IPS-18c (cell line): ENCODE data around the gene PCSK6.
"Not testable (repeated sequence)": the region's sequence is repeated elsewhere in the genome, so short reads cannot be mapped to it uniquely, and the experiment has no call there.

ENCODE experiments used
- H3K4me3 ChIP-seq: 2 replicates; pipeline ENCODE4 v1.7.0; 2013; ENCODE audit warnings: low read depth, mild to moderate bottlenecking, low read length, moderate library complexity; ENCODE audit not compliant: insufficient read depth
- H3K9me3 ChIP-seq: one replicate; pipeline ENCODE4 v1.6.1; 2013; ENCODE audit warnings: mild to moderate bottlenecking, low read length, moderate library complexity; ENCODE audit not compliant: control insufficient read depth, insufficient read depth

PCSK6 gene

DNA sequence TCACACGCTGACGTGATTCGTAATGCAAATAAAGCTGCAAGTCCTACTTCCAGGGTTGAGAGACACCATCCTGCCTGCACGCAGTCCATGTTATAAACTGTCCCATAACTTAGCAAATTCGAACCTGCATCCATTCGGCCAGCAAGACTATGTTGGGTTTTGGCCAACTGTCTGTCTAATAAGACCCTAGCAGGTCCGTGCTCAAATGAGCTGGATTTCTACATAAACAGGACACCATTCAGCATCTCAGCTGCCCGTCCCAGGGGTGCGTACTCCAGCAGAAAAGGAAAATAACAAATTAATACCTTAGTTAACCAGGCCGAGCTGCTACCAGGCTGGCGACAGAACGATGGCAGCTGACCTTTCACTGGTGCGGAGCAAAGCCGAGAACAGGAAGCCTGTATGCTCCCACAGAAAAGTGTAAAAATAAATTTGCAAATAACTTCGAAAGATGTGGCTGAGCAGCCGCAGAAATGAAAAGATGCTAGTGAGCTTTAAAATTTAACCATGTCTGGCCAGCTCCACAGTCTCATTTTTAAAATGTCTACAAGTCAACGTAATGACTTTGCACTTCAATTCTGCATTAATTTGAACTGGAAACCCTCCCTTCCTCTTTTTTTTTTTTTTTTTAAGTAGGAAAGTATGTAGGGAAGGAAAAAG is 97.4 kb downstream of the PCSK6 start:
- no peak overlapping the region for H3K4me3 ChIP-seq
- no peaks in the 10 kb centered on the region for H3K9me3 ChIP-seq

DNA sequence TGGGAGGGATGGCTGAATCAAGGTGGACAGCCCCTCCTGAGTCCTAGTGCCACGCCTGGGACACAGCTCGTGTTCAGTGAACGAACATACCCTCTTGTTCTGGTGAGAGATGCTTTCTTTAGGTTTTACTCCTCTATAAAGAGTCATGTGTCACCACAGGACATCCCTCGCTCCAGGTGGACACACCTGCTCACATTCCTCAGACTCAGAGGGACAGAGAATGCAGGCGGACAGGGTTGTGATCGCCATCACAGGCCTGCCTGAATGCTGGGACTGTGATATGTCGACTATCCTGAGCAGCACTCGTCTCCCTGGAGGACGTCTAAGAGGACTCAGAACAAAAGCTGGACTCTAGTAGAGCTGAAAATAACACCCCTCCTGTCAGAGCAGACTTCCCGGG is 98.1 kb downstream of the PCSK6 start:
- H3K4me3 ChIP-seq: no peak overlapping the region

DNA sequence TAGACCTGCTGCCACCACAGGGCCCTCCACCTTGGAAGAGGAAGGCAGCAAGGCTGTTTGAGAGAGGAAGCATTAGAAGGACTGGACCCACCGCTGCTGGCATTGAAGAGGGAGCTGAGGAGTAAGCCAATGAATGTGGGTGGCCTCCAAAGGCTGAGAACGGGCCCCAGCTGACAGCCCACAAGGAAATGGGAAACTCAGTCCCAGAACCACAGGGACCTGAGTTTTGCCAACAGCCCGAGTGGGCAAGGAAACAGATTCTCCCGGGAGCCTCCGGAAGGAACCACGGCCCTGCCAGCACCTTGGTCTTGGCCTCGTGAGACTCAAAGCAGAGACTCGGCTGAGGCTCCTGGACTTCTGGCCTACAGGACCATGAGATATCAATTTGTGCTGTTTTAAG is 99.0 kb downstream of the PCSK6 start:
- no peaks in the 10 kb centered on the region for H3K9me3 ChIP-seq
- no peak overlapping the region for H3K4me3 ChIP-seq

More for the DNA sequence above, 98.1 kb downstream of the PCSK6 start:
- H3K9me3 ChIP-seq: no peaks in the 10 kb centered on the region

DNA sequence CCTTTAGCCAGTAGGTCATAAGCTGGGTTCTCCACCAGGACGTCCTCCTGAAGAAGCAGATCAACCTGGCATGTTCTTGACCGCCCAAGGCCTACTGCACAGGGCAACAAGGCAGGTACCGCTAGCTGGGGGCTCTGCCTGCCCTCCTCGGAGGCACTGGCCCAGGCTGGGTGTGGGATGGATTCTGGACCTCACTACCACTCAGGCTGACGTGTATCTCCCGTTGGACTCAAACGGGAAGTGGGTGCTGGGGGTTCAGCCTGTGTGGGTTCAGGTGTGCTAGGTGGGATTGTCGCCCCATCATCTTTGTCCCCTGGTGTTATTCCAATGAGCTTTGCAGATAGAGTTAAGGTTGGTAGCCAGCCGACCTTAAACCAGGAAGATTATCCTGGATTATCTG is 99.4 kb downstream of the PCSK6 start:
- Histone ChIP-seq H3K4me3 (no peak overlapping the region), H3K9me3 (no peaks in the 10 kb centered on the region)

GRCh38 chr15:101389362-101389761 is 100.1 kb downstream of the PCSK6 start:
- H3K4me3 ChIP-seq: no peak overlapping the region
- H3K9me3 ChIP-seq: no peaks in the 10 kb centered on the region

DNA sequence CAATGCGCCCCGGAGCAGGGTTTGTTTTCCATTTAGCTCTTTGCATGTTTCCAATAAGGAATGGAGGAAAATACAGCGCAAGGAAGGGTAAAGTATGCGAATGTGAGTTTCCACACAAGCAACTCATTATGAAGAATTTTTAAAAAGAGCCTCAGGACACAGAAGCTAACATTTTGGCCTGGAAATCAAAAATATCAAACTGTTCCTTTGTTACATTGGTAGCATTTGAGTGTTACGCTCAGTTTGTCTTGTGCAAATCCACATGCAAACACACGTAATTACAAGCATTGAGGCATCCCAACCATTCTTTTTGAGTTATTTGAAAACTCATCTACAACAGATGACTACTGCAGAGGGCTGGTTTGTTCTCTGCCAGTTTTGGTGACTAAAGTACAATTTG is 101.5 kb downstream of the PCSK6 start:
- Histone ChIP-seq H3K9me3 (no peaks in the 10 kb centered on the region), H3K4me3 (no peak overlapping the region)

GRCh38 chr15:101387574-101387973 is 101.9 kb downstream of the PCSK6 start:
- H3K4me3 ChIP-seq: no peak overlapping the region
- no peaks in the 10 kb centered on the region for H3K9me3 ChIP-seq

GRCh38 chr15:101386967-101387366 is 102.5 kb downstream of the PCSK6 start:
- H3K9me3 ChIP-seq: no peaks in the 10 kb centered on the region
- H3K4me3 ChIP-seq: no peak overlapping the region

DNA sequence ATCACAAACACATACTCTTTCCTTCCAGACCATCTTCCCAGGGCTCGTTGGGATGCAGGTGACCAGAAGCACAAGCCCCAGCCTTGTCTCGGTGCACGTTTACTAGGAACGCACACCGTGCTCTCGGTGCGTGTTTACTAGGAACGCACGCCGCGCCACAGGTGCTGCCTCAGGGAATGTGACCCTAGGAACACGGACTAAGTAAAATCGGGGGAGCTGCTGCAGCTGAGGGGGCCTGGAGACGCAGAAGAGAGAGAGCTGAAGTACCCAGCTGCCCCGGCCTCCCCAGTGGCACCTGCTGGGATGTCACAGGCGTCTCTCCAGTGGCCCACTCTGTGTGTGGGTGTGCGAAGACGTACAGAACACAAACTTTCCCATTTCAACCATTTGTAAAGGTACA is 103.5 kb downstream of the PCSK6 start:
- no peak overlapping the region for H3K4me3 ChIP-seq
- no peaks in the 10 kb centered on the region for H3K9me3 ChIP-seq

GRCh38 chr15:101384276-101384675 is 105.2 kb downstream of the PCSK6 start:
- Histone ChIP-seq H3K9me3 (no peaks in the 10 kb centered on the region), H3K4me3 (no peak overlapping the region)

- H3K9me3 ChIP-seq: no peaks in the 10 kb centered on the region
- H3K4me3 ChIP-seq: no peak overlapping the region
These were observed 107.0 kb downstream of the PCSK6 start for GRCh38 chr15:101382544-101382943.

DNA sequence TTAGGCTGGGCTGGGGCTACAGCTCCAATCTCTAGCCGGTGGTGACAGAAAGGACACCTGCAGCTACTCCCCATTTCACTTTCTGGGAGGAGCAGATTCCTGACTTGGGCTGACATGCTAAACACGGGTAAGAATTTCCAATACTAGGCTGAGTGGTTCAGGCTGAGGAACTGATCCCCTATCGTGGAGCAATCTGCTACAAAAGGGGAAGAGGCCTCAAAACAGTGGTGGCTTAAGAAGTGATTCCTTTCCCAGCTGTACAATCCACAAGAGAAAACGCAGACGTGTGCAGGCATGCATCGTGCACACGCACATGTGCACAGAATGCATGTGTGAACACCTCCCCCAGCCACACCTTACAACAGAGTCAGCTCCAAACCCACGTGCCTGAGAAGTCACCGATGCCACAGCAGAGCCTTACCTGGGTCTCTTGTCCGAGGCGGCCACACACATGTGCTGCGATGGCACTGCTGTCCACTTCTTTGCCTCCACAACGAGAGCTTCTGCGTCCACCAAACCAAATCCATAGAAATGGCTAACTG is 107.8 kb downstream of the PCSK6 start:
- no peak overlapping the region for H3K4me3 ChIP-seq

GRCh38 chr15:101380146-101380545 is 109.4 kb downstream of the PCSK6 start:
- no peak overlapping the region for H3K4me3 ChIP-seq

More for the DNA sequence above, 107.8 kb downstream of the PCSK6 start:
- no peaks in the 10 kb centered on the region for H3K9me3 ChIP-seq

DNA sequence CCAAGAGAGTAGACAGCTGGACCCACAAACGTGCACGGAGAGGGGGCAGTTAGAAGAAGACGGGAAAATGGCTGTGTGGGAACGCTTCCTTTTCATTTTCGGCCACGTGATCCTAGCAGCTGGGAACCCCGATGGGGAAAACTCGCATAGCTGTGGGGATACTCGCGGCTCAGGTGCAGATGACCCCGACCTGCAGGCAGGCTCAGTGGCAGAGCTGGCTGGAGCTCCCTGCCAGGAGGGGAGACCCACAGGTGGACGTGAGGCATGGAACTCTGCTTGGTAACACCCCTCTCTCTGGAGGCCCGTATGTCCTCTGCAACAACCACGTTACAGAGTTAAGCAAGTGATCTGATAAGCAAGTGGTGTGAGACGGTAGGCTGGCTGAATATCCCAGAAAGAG is 109.9 kb downstream of the PCSK6 start:
- no peak overlapping the region for H3K4me3 ChIP-seq
- no peaks in the 10 kb centered on the region for H3K9me3 ChIP-seq

More at GRCh38 chr15:101380146-101380545, 109.4 kb downstream of the PCSK6 start:
- no peaks in the 10 kb centered on the region for H3K9me3 ChIP-seq

- H3K4me3 ChIP-seq: no peak overlapping the region
- H3K9me3 ChIP-seq: no peaks in the 10 kb centered on the region
These were observed 110.6 kb downstream of the PCSK6 start for GRCh38 chr15:101378879-101379278.

DNA sequence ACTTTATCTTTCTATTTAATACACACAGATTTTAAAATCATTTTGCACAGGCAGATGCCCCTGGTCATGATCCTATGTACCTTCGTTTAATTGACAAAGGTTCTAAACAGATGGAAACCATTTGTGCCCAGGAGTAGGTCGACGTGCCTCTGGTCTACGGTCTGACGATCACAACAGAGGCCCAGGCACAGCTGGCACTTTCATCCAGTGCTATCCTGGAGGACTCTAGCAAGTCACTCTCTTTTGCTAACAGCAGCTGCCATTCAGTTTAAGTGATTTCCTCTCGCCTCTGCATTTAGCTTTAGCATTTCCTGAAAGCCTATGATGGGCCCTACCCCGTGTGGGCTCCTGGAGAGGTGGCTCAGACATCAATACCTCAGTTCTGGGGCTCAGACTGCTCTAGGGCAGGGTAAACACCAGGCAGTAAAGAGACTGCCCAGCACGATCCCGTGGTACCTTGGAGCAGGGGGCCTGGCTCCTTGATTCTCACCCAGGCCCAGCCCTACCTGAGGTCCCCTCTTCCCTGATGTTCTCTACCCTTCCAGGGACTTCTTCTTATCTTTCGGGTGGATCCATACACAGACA is 111.2 kb downstream of the PCSK6 start:
- Histone ChIP-seq H3K4me3 (no peak overlapping the region), H3K9me3 (no peaks in the 10 kb centered on the region)

DNA sequence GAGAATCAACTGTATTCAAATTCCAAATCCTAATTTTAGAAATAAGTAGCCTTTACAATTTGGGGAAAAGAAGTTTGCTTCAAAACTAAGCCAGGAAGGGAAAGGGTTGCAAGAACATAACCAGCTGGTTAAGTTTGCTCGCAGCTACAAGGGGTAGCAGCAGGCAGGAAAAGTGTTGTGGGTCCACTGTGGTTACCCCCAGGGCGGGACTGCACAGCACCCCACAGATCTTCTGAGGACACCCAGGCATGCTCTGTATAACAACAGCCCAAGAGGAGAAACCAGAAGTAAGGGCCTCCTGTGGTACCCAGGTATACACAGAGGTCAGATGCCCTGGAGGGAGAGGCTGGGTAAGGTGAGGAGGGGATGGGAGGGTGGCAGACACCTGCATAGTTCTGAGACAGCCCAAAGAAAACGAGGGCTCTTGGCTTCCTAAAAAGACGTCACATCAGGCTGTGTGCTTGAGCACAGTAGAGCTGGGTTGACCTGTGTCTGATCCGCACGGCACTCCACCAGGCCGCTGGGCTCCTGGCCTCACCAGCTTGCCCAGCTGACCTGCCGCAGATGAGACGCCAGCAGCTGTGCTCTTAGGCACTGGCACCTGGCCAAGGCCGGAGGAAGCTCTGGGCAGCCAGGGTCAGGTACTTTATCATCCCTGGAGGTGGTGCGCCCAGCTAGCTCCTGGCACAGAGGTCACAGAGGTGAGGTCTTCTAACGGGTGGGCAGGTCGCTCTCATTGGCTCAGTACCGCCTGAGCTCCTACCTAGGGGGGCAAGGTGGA is 112.7 kb downstream of the PCSK6 start:
- H3K4me3 ChIP-seq: no peak overlapping the region
- H3K9me3 ChIP-seq: no peaks in the 10 kb centered on the region

GRCh38 chr15:101375006-101375405 is 114.5 kb downstream of the PCSK6 start:
- H3K9me3 ChIP-seq, H3K4me3 ChIP-seq: not testable (repeated sequence)
